ENCODE measurements around the gene CHMP2A.

The CHMP2A gene

GRCh38 chr19:58559275-58560006 is 4.5 kb upstream of the CHMP2A start:
- H3K27ac ChIP-seq (ENCODE audit: insufficient read depth, low read depth, low read length, poor library complexity, severe bottlenecking): peak overlapping the region; percentile 99
- peaks cover 28% of the 10 kb centered on the region for H3K27me3 ChIP-seq (ENCODE audit: control insufficient read depth, insufficient read depth, low read length, poor library complexity, severe bottlenecking)
- H3K9me3 ChIP-seq (ENCODE audit: control insufficient read depth, low read length): no peaks in the 10 kb centered on the region
- peak overlapping the region; percentile 64 for H3K4me3 ChIP-seq (ENCODE audit: insufficient read depth, low read depth, low read length)
- WGBS, 2 experiments: 1 to 2% methylated on average over 33 of the region's 33 CpGs
- peaks cover 17% of the 10 kb centered on the region for H3K36me3 ChIP-seq (ENCODE audit: control insufficient read depth, insufficient read depth, low read length)
- H3K4me1 ChIP-seq (ENCODE audit: control insufficient read depth, insufficient read depth, low read length): peaks cover 36% of the 10 kb centered on the region

- Histone ChIP-seq H3K27me3 (ENCODE audit: control insufficient read depth, insufficient read depth, low read length, poor library complexity, severe bottlenecking) (peaks cover 25% of the 10 kb centered on the region), H3K4me1 (ENCODE audit: control insufficient read depth, insufficient read depth, low read length) (peaks cover 36% of the 10 kb centered on the region), H3K27ac (ENCODE audit: insufficient read depth, low read depth, low read length, poor library complexity, severe bottlenecking) (peak overlapping the region; percentile 99), H3K36me3 (ENCODE audit: control insufficient read depth, insufficient read depth, low read length) (peaks cover 17% of the 10 kb centered on the region), H3K9me3 (ENCODE audit: control insufficient read depth, low read length) (no peaks in the 10 kb centered on the region), H3K4me3 (ENCODE audit: insufficient read depth, low read depth, low read length) (peak overlapping the region; percentile 64)
- WGBS, 2 experiments: 0% methylated on average over 76 of the region's 76 CpGs
Measured at GRCh38 chr19:58558623-58559274, 3.8 kb upstream of the CHMP2A start.

- peaks cover 34% of the 10 kb centered on the region for H3K4me1 ChIP-seq (ENCODE audit: control insufficient read depth, insufficient read depth, low read length)
- H3K27me3 ChIP-seq (ENCODE audit: control insufficient read depth, insufficient read depth, low read length, poor library complexity, severe bottlenecking): peaks cover 19% of the 10 kb centered on the region
- peak within 1 kb of the TSS; percentile 64 for H3K4me3 ChIP-seq (ENCODE audit: insufficient read depth, low read depth, low read length)
- no peaks in the 10 kb centered on the region for H3K9me3 ChIP-seq (ENCODE audit: control insufficient read depth, low read length)
- H3K27ac ChIP-seq (ENCODE audit: insufficient read depth, low read depth, low read length, poor library complexity, severe bottlenecking): peak within 1 kb of the TSS; percentile 99
- H3K36me3 ChIP-seq (ENCODE audit: control insufficient read depth, insufficient read depth, low read length): peaks cover 17% of the 10 kb centered on the region
- 0% methylated on average over 62 of the region's 62 CpGs for WGBS, 2 experiments
Measured at GRCh38 chr19:58558066-58558622, 3.2 kb upstream of the CHMP2A start, which contains the start of gene UBE2M. Gene UBE2M, minus strand, starts transcription at chr19:58558611. Its CDS starts 230 bp downstream, at chr19:58558381.

DNA sequence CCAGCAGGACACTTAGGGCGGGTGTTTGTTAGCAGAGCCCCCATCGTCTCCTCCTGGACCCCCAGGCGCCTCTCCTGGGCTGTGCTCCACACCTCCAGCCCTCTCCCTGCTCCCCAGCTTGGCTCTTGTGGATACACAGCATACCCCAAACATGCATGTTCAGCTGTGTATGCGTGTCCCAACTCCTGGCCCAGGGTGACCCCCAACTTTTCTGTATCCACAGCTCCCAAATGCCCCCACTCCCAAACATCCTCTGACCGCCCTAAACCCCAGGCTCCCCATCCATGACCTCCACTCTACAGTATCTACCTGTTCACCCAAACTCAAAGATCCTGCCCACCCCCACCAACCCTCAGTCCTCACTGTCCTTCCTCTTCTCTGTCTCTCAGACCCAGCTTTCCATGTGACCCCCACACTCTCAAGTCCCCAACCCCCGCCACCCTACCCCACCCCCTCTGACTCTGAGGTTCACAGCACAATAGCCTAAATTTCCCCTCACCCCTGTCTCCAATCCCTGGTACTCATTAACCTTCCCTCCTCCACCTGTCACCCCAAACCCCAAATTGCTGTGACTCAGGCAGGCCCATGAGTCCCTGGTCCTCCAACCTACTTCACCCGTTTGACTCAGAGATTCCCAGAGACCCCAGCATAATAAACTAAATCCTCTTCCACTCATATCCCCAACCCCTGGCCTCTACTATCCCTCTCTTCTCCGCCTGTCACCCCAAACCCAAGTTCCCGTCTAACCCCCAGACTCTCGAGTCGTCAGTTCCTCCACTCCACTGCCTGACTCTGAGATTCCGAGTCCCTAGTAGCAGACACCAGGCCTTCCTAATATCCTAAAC is 2.5 kb upstream of the CHMP2A start:
- 42 to 44% methylated on average over 12 of the region's 12 CpGs for WGBS, 2 experiments
- H3K4me1 ChIP-seq (ENCODE audit: control insufficient read depth, insufficient read depth, low read length): peaks cover 32% of the 10 kb centered on the region
- H3K9me3 ChIP-seq (ENCODE audit: control insufficient read depth, low read length): no peaks in the 10 kb centered on the region
- H3K27me3 ChIP-seq (ENCODE audit: control insufficient read depth, insufficient read depth, low read length, poor library complexity, severe bottlenecking): peaks cover 12% of the 10 kb centered on the region
- H3K4me3 ChIP-seq (ENCODE audit: insufficient read depth, low read depth, low read length): peak overlapping the region; percentile 64
- peak overlapping the region; percentile 78 for H3K27ac ChIP-seq (ENCODE audit: insufficient read depth, low read depth, low read length, poor library complexity, severe bottlenecking)
- H3K36me3 ChIP-seq (ENCODE audit: control insufficient read depth, insufficient read depth, low read length): peaks cover 17% of the 10 kb centered on the region

GRCh38 chr19:58556622-58557220 is 1.8 kb upstream of the CHMP2A start:
- H3K27ac ChIP-seq (ENCODE audit: insufficient read depth, low read depth, low read length, poor library complexity, severe bottlenecking): no peak overlapping the region
- H3K27me3 ChIP-seq (ENCODE audit: control insufficient read depth, insufficient read depth, low read length, poor library complexity, severe bottlenecking): peaks cover 5% of the 10 kb centered on the region
- no peaks in the 10 kb centered on the region for H3K9me3 ChIP-seq (ENCODE audit: control insufficient read depth, low read length)
- peaks cover 32% of the 10 kb centered on the region for H3K4me1 ChIP-seq (ENCODE audit: control insufficient read depth, insufficient read depth, low read length)
- WGBS, 2 experiments: 90% methylated on average over 10 of the region's 10 CpGs
- H3K36me3 ChIP-seq (ENCODE audit: control insufficient read depth, insufficient read depth, low read length): peaks cover 21% of the 10 kb centered on the region
- H3K4me3 ChIP-seq (ENCODE audit: insufficient read depth, low read depth, low read length): peak overlapping the region; percentile 64

- H3K36me3 ChIP-seq (ENCODE audit: control insufficient read depth, insufficient read depth, low read length): peaks cover 27% of the 10 kb centered on the region
- no peak overlapping the region for H3K27ac ChIP-seq (ENCODE audit: insufficient read depth, low read depth, low read length, poor library complexity, severe bottlenecking)
- no peak overlapping the region for H3K4me3 ChIP-seq (ENCODE audit: insufficient read depth, low read depth, low read length)
- 94 to 95% methylated on average over 16 of the region's 16 CpGs for WGBS, 2 experiments
- H3K4me1 ChIP-seq (ENCODE audit: control insufficient read depth, insufficient read depth, low read length): peaks cover 32% of the 10 kb centered on the region
- no peaks in the 10 kb centered on the region for H3K27me3 ChIP-seq (ENCODE audit: control insufficient read depth, insufficient read depth, low read length, poor library complexity, severe bottlenecking)
- H3K9me3 ChIP-seq (ENCODE audit: control insufficient read depth, low read length): no peaks in the 10 kb centered on the region
Measured at GRCh38 chr19:58555920-58556621, 1.2 kb upstream of the CHMP2A start.

DNA sequence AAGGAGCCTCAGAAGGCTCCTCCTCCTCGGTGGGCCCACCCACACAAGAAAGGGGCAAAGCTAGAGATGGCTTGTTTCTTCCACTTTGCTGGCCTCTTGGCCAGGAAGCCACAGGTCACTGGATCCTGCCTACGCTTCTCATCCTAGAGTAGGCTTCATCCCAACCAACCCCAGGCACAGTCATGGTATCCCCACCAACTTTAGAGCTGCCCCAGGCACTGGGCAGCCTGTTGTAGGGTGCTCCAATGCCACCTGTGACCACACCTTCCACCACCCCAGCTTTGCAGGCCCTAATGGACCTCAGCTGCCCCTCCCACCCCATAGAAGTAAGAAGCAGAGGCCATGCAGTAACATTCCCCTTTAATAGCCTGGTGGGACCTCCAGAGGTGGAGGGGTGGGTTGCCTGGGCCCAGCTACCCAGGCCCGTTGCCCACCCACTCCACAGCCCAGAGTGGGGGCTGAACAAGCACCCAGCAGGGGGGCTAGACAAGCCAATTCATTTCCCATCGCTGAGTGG is 522 bp upstream of the CHMP2A start:
- Histone ChIP-seq H3K9me3 (ENCODE audit: control insufficient read depth, low read length) (no peaks in the 10 kb centered on the region), H3K27me3 (ENCODE audit: control insufficient read depth, insufficient read depth, low read length, poor library complexity, severe bottlenecking) (no peaks in the 10 kb centered on the region), H3K27ac (ENCODE audit: insufficient read depth, low read depth, low read length, poor library complexity, severe bottlenecking) (peak overlapping the region; percentile 84), H3K4me1 (ENCODE audit: control insufficient read depth, insufficient read depth, low read length) (peaks cover 31% of the 10 kb centered on the region), H3K36me3 (ENCODE audit: control insufficient read depth, insufficient read depth, low read length) (peaks cover 31% of the 10 kb centered on the region), H3K4me3 (ENCODE audit: insufficient read depth, low read depth, low read length) (peak overlapping the region; percentile 92)
- WGBS, 2 experiments: 81 to 82% methylated on average over 4 of the region's 4 CpGs

DNA sequence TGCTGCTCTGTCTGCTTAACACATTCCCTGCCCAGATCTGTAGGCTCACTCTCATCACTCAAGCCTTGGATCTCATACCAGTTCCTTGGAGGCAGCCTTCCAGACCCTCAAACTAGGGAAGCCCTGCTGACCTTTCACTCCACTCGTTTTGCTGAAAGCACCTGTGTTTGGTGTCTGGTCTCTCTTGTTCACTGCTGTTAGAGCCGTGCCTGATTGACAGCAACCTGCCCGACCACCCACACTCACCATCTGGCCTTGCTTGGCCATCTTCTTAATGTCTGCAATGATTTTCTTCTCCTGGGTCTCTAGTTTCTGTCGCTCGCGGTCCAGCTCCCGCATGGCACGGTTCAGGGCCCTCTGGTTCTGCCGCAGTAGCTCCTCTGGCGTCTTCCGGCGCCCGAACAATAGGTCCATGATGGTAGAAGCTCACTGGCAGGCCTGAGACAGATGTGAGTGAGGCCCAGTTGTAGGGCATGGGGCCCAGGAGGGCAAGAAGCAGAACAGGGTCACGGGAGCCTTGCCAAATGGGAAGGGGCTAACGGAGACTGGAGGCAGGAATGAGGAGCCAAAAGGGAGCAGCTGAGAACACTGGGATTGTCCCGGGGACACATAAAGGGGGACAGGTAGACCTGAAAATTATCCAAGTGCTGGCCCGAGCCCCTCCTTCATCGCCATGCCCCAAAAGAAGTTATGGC is 959 bp downstream of the CHMP2A start:
- Histone ChIP-seq H3K4me3 (ENCODE audit: insufficient read depth, low read depth, low read length) (peak overlapping the region; percentile 92), H3K27ac (ENCODE audit: insufficient read depth, low read depth, low read length, poor library complexity, severe bottlenecking) (peak overlapping the region; percentile 84), H3K36me3 (ENCODE audit: control insufficient read depth, insufficient read depth, low read length) (peaks cover 46% of the 10 kb centered on the region), H3K4me1 (ENCODE audit: control insufficient read depth, insufficient read depth, low read length) (peaks cover 23% of the 10 kb centered on the region), H3K9me3 (ENCODE audit: control insufficient read depth, low read length) (no peaks in the 10 kb centered on the region), H3K27me3 (ENCODE audit: control insufficient read depth, insufficient read depth, low read length, poor library complexity, severe bottlenecking) (no peaks in the 10 kb centered on the region)
- 80 to 82% methylated on average over 18 of the region's 18 CpGs for WGBS, 2 experiments

DNA sequence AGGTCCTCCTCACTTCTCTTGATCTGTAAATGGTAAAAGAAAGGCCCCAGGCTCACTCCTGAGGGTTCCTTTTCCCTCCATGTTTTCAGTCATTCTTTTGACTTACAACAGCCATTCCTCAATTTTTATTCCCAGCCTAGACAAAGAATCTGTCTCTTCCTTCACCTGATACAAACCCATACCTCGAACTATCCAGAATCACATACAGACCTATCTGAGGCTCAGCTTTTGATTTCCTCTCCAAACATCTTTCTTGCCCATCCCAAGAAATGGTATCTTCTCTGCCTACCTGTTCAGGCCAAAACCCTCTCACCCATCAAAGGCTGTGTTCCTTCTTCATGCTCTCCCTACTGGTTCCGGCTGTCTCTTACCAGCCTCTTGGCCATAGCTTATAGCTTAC is 2.2 kb downstream of the CHMP2A start:
- peaks cover 23% of the 10 kb centered on the region for H3K4me1 ChIP-seq (ENCODE audit: control insufficient read depth, insufficient read depth, low read length)
- H3K27ac ChIP-seq (ENCODE audit: insufficient read depth, low read depth, low read length, poor library complexity, severe bottlenecking): no peak overlapping the region
- H3K9me3 ChIP-seq (ENCODE audit: control insufficient read depth, low read length): no peaks in the 10 kb centered on the region
- H3K36me3 ChIP-seq (ENCODE audit: control insufficient read depth, insufficient read depth, low read length): peaks cover 59% of the 10 kb centered on the region
- 97% methylated on average over 2 of the region's 2 CpGs for WGBS, 2 experiments
- H3K4me3 ChIP-seq (ENCODE audit: insufficient read depth, low read depth, low read length): no peak overlapping the region
- no peaks in the 10 kb centered on the region for H3K27me3 ChIP-seq (ENCODE audit: control insufficient read depth, insufficient read depth, low read length, poor library complexity, severe bottlenecking)

All from ectodermal cell (in vitro differentiated cells).